HEK293T (cell line): Measurements from ENCODE around the gene MIOX.
"Not testable (repeated sequence)": the region's sequence is repeated elsewhere in the genome, so short reads cannot be mapped to it uniquely, and the experiment has no call there.

Source experiments
- ARNT ChIP-seq: fragments of 450-650 bp; IDR thresholded peaks from 2 replicates; pipeline ENCODE4 v1.6.1; 2017; ENCODE audit warnings: mild to moderate bottlenecking
- LEF1 ChIP-seq: fragments of 450-650 bp; IDR thresholded peaks from 2 replicates; pipeline ENCODE4 v1.6.1; 2017; ENCODE audit warnings: mild to moderate bottlenecking, borderline replicate concordance
- ZNF384 ChIP-seq: fragments of 450-650 bp; IDR thresholded peaks from 2 replicates; pipeline ENCODE4 v1.6.1; 2016

DNA sequence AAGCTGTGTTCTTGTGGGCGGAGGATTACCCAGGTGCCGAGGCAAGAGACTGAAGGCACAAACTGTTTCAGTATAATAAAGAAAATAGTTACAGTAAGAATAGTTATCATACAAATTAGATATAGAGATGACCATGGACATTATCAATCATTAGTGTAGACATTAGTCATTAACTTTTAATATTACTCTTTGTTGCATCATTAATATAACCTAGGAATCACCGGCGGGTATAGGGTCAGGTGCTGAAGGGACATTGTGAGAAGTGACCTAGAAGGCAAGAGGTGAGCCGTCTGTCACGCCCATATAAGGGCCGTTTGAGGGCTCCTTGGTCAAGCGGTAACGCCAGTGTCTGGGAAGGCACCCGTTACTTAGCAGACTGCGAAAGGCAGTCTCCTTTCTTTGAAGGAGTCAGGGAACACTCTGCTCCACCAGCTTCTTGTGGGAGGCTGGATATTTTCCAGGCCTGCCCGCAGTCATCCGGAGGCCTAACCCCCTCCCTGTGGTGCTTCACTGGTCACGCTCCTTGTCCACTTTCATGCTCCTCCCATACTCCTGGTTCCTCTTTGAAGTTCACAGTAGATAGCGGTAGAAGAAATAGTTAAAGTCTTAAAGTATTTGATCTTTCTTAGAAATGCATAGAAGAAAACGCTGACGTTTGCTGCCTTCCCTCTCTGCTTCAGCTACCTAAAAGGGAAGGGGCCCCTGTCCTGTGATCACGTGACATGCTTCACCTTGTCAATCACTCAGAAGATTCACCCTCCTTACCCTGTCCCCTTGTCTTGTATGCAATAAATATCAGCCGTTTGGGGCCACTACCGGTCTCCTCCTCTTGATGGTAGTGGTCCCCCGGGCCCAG is 47.4 kb downstream of the MIOX start:
- not testable (repeated sequence) for TF ChIP-seq LEF1, ZNF384, ARNT
